ENCODE measurements around the gene LAMA5.

LAMA5 gene

GRCh38 chr20:62318400-62319345 lies 48.4 kb downstream of the LAMA5 start:
- no peak for DNase-seq (ENCODE audit: low read depth in 2 of 3, low spot score in 1 of 3)

- DNase-seq (ENCODE audit: low read depth in 2 of 3, low spot score in 1 of 3) = no peak
These were observed 49.9 kb downstream of the LAMA5 start for GRCh38 chr20:62317167-62317655.

GRCh38 chr20:62316331-62317166 lies 50.6 kb downstream of the LAMA5 start:
- DNase-seq (ENCODE audit: low read depth in 2 of 3, low spot score in 1 of 3) = no peak

- no peak for DNase-seq (ENCODE audit: low read depth in 2 of 3, low spot score in 1 of 3)
These were observed 51.3 kb downstream of the LAMA5 start for GRCh38 chr20:62315773-62316172.

- no peak for DNase-seq (ENCODE audit: low read depth in 2 of 3, low spot score in 1 of 3)
These were observed 52.3 kb downstream of the LAMA5 start for GRCh38 chr20:62314711-62315302.

GRCh38 chr20:62314339-62314638 lies 52.8 kb downstream of the LAMA5 start:
- DNase-seq (ENCODE audit: low read depth in 2 of 3, low spot score in 1 of 3) = no peak

- DNase-seq (ENCODE audit: low read depth in 2 of 3, low spot score in 1 of 3) = no peak
These were observed 53.4 kb downstream of the LAMA5 start for GRCh38 chr20:62313460-62314338.

GRCh38 chr20:62313021-62313420 lies 54.1 kb downstream of the LAMA5 start:
- no peak for DNase-seq (ENCODE audit: low read depth in 2 of 3, low spot score in 1 of 3)

- DNase-seq (ENCODE audit: low read depth in 2 of 3, low spot score in 1 of 3) = no peak
These were observed 54.5 kb downstream of the LAMA5 start for GRCh38 chr20:62312662-62312977.

- no peak for DNase-seq (ENCODE audit: low read depth in 2 of 3, low spot score in 1 of 3)
These were observed 55.1 kb downstream of the LAMA5 start for GRCh38 chr20:62311832-62312661.

- DNase-seq (ENCODE audit: low read depth in 2 of 3, low spot score in 1 of 3) = no peak
These were observed 56.0 kb downstream of the LAMA5 start for GRCh38 chr20:62311150-62311549.

- no peak for DNase-seq (ENCODE audit: low read depth in 2 of 3, low spot score in 1 of 3)
These were observed 56.4 kb downstream of the LAMA5 start for GRCh38 chr20:62310757-62311121.

- DNase-seq (ENCODE audit: low read depth in 2 of 3, low spot score in 1 of 3) = no peak
These were observed 57.0 kb downstream of the LAMA5 start for GRCh38 chr20:62309947-62310756.

GRCh38 chr20:62309198-62309944 lies 57.7 kb downstream of the LAMA5 start:
- DNase-seq (ENCODE audit: low read depth in 2 of 3, low spot score in 1 of 3) = no peak

- no peak for DNase-seq (ENCODE audit: low read depth in 2 of 3, low spot score in 1 of 3)
These were observed 58.9 kb downstream of the LAMA5 start for GRCh38 chr20:62308102-62308822.

- DNase-seq (ENCODE audit: low read depth in 2 of 3, low spot score in 1 of 3) = no peak
These were observed 59.6 kb downstream of the LAMA5 start for GRCh38 chr20:62307226-62308101.
